Inflammatory macrophage treated with lipopolysaccharide for 1 hour (primary cell): Measurements from ENCODE around the gene AP2A1.
"Not testable (repeated sequence)": the region's sequence is repeated elsewhere in the genome, so short reads cannot be mapped to it uniquely, and the experiment has no call there.

Source experiments
- DNase-seq, 2 donors: peaks; one replicate each; pipeline ENCODE4 v3.0.0-alpha.2; 2020 to 2022

The AP2A1 gene

DNA sequence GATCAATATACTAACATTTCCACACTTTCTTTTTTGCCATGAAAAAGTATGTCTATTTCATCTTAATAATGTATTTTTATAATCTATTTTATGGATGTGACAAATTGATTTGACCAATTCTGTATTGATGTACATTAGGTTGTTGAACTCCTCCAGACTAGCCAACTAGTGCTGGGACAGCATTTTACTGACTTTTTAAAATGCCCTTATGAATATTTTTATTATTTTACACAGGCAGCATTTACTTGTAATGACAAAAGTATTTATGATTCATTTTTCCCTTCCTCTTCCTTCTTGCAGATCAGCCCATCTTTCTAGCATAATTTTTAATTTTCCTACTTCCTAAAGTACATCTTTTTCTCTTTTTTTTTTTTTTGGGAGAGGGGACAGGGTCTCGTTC is 47.2 kb downstream of the AP2A1 start:
- DNase-seq = no peak

DNA sequence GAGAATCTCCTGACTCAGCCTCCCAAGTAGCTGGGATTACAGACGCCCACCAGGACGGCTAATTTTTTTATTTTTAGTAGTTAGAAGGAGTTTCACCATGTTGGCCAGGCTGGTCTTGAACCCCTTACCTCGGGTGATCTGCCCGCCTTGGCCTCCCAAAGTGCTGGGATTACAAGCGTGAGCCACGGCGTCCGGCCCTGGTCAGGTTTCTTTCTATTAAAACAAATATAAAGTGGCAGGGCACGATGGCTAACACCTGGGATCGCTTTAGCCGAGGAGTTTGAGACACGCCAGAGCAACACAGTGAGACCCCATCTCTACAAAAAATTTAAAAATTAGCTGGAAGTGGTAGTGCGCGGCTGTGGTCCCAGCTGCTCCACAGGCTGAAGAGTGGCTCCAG is 49.8 kb downstream of the AP2A1 start:
- no peak for DNase-seq

DNA sequence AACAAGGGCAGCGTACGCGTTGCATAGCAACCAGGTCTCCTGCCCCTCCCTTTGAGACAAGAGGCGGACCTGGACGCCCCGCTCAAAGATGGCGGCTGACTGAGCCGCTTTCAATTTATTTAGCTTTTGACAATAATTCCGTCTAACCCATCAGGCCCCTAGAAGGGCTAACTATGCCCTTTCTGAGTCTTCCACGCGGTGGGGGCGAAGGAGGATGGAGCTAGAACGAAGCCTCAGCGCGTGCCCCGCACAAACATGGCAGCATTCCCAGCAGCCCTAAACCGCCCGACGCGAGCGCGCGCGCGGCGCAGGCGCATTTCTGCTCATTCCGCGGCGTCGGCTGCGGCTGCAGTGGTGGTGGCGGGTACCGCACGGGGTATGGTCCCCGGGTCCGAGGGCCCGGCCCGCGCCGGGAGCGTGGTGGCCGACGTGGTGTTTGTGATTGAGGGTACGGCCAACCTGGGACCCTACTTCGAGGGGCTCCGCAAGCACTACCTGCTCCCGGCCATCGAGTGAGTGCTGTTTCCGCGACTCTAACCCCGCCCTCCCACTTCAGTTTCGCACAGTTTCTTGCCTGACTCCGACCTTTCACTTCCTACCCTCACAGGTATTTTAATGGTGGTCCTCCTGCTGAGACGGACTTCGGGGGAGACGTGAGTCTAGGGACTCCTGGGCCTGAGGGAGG is 51.3 kb downstream of the AP2A1 start, which contains the start of gene MED25:
MED25 (plus strand) TSS at position 326 of the 685 bp plus-strand sequence; CDS start at position 379, 53 bp downstream.
- peak; percentile 77 to 91 for DNase-seq

- peak; percentile 8 to 10 for DNase-seq
Measured at GRCh38 chr19:49818649-49819370, 52.0 kb downstream of the AP2A1 start.

DNA sequence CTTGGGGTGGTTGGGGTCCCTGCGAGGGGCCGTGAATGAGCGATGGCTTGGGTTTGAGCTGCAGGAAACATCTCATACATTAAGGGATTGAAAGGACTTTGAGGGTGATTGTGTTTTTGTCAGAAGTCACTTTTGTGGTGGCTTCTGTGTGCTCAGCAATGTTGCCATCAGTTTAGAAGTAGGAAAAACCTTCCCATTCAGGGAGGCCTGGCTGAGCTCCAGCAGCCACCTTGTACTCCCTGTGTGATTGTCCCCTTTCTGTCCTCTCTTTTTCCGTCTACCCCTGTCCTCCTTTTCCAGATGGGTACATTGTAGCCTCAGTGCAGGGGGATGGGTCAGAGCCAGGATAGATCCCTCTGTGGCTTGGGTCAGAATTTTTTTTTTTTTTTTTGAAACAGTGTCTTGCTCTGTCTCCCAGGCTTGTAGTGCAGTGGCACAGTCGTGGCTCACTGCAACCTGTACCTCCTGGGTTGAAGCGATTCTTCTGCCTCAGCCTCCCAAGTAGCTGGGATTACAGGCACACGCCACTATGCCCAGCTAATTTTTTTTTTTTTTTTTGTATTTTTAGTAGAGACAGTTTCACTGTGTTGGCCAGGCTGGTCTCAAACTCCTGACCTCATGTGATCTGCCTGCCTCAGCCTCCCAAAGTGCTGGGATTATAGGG is 52.8 kb downstream of the AP2A1 start:
- DNase-seq = not testable (repeated sequence)

GRCh38 chr19:49820125-49820524 is 53.3 kb downstream of the AP2A1 start:
- no peak for DNase-seq

- no peak for DNase-seq
Measured at GRCh38 chr19:49823472-49823871, 56.7 kb downstream of the AP2A1 start.

- DNase-seq = no peak
Measured at GRCh38 chr19:49824662-49825061, 57.9 kb downstream of the AP2A1 start.

- no peak for DNase-seq
Measured at GRCh38 chr19:49827034-49827433, 60.2 kb downstream of the AP2A1 start.

DNA sequence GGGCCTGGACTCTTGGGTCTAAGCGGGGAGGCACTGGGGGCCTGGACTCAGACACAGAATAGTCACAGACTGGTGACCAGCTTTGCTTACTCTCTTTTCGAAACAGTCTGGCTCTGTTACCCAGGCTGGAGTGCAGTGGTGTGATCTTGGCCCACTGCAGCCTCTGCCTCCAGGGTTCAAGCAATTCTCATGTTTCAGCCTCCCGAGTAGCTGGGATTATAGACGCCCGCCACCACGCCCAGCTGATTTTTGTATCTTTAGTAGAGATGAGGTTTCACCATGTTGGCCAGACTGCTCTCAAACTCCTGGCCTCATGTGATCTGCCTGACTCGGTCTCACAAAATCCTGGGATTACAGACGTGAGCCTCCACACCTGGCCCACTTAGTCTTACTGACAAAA is 62.4 kb downstream of the AP2A1 start:
- DNase-seq = no peak

DNA sequence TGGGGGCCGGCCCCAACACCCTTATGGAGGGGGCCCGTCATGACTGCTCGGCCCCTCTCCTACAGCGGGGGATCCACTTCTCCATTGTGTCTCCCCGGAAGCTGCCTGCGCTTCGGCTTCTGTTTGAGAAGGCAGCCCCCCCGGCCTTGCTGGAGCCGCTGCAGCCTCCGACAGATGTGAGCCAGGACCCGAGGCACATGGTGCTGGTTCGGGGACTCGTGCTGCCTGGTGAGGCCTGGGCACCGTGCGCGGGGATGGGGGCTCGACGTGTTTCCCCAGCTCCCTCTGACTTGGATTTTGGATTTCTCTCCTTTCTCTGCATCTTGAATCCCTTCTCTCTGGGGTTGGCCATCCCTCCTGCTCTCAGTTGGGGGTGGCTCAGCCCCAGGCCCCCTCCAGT is 62.9 kb downstream of the AP2A1 start:
- DNase-seq = no peak

DNA sequence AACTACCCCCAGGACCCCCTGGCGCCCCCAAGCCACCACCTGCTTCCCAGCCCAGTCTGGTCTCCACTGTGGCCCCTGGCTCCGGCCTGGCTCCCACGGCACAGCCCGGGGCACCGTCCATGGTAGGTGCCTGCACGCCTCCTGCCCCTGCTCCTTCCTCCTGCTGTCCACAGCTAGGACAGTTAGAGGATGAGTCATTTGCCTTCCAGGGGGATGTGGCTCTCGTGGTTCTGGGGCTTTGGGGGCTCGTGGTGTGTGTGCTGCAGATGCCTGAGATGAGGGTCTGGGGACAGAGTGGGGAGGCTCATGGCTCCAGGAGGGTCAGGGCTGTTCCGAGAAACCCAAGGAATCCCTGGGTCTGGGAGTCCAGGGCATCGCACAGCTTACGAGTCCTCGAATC is 64.0 kb downstream of the AP2A1 start:
- no peak for DNase-seq

- DNase-seq = no peak
Measured at GRCh38 chr19:49831592-49831991, 64.8 kb downstream of the AP2A1 start.

- no peak for DNase-seq
Measured at GRCh38 chr19:49832556-49832955, 65.8 kb downstream of the AP2A1 start.

DNA sequence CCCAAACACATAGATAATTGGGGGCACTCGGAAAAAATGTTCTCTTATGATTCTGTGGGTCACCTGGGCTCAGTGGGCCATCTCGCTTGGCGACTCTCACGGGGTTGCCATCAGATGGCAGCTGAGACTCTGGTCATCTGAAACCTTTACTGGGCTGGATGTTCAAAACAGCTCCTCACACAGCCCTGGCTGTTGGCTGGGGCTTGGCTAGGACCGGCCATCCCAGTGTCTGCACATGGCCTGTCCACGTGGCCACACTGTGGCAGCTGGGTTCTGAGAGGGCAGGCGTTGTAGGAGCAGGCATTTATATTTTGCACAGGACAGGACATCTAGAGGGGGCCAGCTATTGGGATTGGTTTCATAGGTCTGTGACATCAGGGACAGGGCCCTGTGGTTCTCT is 66.8 kb downstream of the AP2A1 start:
- no peak for DNase-seq

- no peak for DNase-seq
Measured at GRCh38 chr19:49835562-49835961, 68.8 kb downstream of the AP2A1 start.

DNA sequence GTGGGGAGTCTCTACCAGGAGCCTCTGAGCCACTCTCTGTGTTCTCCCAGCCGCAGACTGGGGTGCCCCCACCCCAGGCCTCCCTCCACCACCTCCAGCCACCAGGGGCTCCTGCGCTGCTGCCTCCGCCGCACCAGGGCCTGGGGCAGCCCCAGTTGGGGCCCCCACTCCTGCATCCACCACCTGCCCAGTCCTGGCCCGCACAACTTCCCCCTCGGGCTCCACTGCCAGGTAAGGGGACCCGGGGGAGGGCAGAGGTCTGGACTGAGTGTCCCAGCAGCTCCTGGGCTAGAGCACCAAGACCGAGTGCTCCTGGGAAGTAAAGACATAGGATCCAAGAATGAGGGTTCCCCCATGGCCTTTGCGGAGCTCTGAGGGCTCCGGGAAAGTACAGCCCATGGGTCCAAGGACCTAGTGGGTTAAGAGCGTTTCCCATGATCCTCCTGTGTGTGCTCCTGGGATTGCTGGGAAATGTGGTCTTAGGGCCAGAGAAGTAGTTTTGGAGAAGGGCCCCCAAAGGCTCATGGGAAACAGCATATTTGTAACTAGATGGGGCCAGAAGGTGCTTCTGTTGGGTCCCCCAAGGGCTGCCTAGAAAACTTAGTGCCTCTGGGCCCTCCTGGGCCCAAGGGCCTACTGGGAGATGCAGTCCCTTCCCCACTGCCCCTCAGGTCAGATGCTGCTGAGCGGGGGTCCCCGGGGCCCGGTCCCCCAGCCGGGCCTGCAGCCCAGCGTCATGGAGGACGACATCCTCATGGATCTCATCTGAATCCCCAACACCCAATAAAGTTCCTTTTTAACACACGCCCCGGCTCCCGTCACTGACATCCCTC is 69.6 kb downstream of the AP2A1 start:
- DNase-seq = no peak

DNA sequence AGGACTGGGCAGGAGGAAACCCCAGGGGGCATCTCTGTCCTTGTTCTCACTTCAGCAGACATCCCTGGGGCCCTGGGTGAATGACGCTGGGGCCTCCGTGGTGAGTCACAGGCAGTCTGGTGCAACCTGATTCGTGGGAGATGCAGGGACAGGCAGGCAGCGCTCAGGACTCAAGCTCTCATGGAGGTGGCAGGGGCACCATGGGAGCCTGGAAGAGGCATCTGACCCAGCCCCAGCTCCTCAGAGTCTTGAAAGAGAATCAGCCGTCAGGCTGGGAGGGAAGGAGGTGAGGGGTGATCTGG is 70.2 kb downstream of the AP2A1 start:
- no peak for DNase-seq

DNA sequence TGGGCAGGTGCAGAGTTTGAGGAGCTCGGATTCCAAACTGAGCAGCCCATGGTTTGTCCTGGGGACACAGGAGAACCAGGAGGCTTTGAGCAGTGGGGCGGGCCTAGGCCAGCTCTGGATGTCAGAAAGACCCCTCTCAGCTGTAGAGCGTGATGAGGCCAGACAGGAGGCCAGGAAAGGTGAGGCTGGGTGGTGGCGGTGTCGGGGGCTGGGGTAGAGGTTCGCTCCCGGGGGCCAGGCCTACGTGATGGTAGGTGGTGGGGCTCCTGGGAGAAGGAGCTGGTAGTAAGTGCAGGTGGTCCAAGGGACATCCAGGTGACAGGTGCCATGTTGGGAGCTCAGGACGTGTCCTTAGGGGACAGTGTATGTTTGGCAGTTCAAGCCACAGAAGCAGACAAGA is 70.6 kb downstream of the AP2A1 start:
- no peak for DNase-seq

GRCh38 chr19:49838885-49839588 is 72.2 kb downstream of the AP2A1 start:
- DNase-seq = no peak

- DNase-seq = no peak
Measured at GRCh38 chr19:49839713-49840112, 72.9 kb downstream of the AP2A1 start.

DNA sequence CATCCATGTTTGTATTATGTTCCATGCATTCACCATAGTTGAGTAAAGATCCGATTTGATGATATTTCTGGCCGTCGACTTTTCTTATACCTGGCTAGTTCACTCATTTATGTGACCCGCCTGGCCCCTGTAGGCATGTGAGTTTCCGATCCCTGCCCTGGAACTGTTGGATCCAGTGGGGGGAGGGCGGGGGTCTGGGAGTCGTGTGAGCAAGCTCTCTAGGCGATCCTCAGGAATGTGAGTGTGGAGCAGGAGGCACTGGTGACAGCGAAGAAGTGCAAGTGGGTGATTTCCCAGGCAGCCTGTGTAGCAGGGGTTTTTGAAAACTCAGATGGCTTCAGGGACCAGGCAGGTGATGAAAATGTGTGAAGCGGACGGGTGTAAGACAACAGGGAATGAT is 73.5 kb downstream of the AP2A1 start:
- no peak for DNase-seq
